ENCODE results near the gene SPEM3.

The SPEM3 gene

GRCh38 chr17:7410634-7411426 lies 17.8 kb upstream of the SPEM3 start:
- TF ChIP-seq TAF1 (IDR thresholded peaks at IDR 0.05; ENCODE audit: borderline replicate concordance, insufficient read depth, low read length): no peak
- no peak for TF ChIP-seq POLR2AphosphoS5 (IDR thresholded peaks at IDR 0.05; ENCODE audit: low read depth, low read length)
- TF ChIP-seq SIN3A (IDR thresholded peaks at IDR 0.05; ENCODE audit: borderline replicate concordance, insufficient read depth, low read length): no peak
- TF ChIP-seq REST (IDR thresholded peaks at IDR 0.05; ENCODE audit: insufficient read depth in 1 of 2, low read depth in 2 of 2, low read length in 2 of 2): no peak

DNA sequence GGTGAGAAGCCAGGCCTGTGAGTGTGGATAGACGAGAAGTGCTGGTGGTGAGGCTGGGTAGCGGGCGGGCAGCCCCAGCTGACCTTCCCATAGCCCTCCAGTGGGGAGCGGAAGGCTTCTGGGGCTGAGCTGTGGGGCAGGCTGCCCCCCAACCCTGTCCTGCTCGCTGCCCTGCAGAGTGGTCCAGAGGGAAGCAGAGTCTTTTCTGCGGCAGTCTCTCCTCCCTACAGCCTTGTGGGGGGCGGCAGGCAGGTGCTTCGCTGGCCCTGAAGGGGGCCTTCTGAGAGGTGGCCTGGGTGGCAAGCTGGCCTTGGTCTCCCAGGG lies 17.3 kb upstream of the SPEM3 start:
- TF ChIP-seq TAF1 (IDR thresholded peaks at IDR 0.05; ENCODE audit: borderline replicate concordance, insufficient read depth, low read length): no peak

DNA sequence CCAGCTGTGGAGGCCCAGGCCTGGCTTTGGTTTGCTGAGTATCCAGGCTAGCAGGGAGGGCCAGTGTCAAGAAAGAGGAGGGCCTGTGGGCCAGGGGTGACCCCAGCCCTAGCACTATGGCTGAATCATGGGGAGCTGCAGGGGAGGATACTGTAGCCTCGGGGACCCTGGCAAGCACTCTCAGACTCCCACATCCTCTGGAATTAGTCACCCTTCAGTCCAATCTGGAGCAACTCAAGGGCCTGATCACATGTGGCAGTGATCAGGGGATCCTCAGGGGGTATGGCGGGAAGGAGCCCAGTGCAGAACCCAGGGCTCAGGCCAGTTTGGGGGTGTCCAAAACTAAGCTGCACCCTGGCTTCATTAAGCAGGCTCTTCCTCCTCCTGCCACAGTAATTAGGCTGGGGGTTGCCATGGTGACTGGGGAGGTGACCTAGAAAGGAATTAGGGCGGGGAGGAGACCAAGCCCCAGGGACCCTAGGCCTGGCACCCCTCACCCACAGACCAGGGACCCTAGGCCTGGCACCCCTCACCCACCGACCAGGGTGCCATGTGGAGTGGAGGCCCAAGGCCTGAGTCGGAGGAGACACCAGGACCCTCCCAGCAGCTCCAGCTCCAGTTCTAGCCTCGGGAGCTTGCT lies 15.2 kb upstream of the SPEM3 start:
- TF ChIP-seq SIN3A (IDR thresholded peaks at IDR 0.05; ENCODE audit: borderline replicate concordance, insufficient read depth, low read length) (no peak), FOXP2 (optimal IDR thresholded peaks at IDR 0.05; ENCODE audit: borderline replicate concordance, extremely low read depth, extremely low read length, insufficient read depth) (no peak), REST (IDR thresholded peaks at IDR 0.05; ENCODE audit: insufficient read depth in 1 of 2, low read depth in 2 of 2, low read length in 2 of 2) (no peak), TAF1 (IDR thresholded peaks at IDR 0.05; ENCODE audit: borderline replicate concordance, insufficient read depth, low read length) (no peak), POLR2AphosphoS5 (IDR thresholded peaks at IDR 0.05; ENCODE audit: low read depth, low read length) (no peak)

GRCh38 chr17:7414837-7415236 lies 13.8 kb upstream of the SPEM3 start:
- no peak for TF ChIP-seq TAF1 (IDR thresholded peaks at IDR 0.05; ENCODE audit: borderline replicate concordance, insufficient read depth, low read length)
- no peak for TF ChIP-seq POLR2AphosphoS5 (IDR thresholded peaks at IDR 0.05; ENCODE audit: low read depth, low read length)
- no peak for TF ChIP-seq SIN3A (IDR thresholded peaks at IDR 0.05; ENCODE audit: borderline replicate concordance, insufficient read depth, low read length)
- TF ChIP-seq REST (IDR thresholded peaks at IDR 0.05; ENCODE audit: insufficient read depth in 1 of 2, low read depth in 2 of 2, low read length in 2 of 2): no peak
- no peak for TF ChIP-seq FOXP2 (optimal IDR thresholded peaks at IDR 0.05; ENCODE audit: borderline replicate concordance, extremely low read depth, extremely low read length, insufficient read depth)

GRCh38 chr17:7415784-7416183 lies 12.9 kb upstream of the SPEM3 start:
- TF ChIP-seq POLR2AphosphoS5 (IDR thresholded peaks at IDR 0.05; ENCODE audit: low read depth, low read length): no peak
- TF ChIP-seq REST (IDR thresholded peaks at IDR 0.05; ENCODE audit: insufficient read depth in 1 of 2, low read depth in 2 of 2, low read length in 2 of 2): no peak
- TF ChIP-seq TAF1 (IDR thresholded peaks at IDR 0.05; ENCODE audit: borderline replicate concordance, insufficient read depth, low read length): no peak
- no peak for TF ChIP-seq SIN3A (IDR thresholded peaks at IDR 0.05; ENCODE audit: borderline replicate concordance, insufficient read depth, low read length)
- TF ChIP-seq FOXP2 (optimal IDR thresholded peaks at IDR 0.05; ENCODE audit: borderline replicate concordance, extremely low read depth, extremely low read length, insufficient read depth): no peak
